GM12878 (cell line): Measurements from ENCODE around the gene ILKAP. TPM values are rescaled to one million over a fixed set of nuclear protein-coding genes. Genes with fewer than 3 reads are reported as not detected.

Source experiments
- ATAC-seq: fragments of 200-7000 bp; cut with Tn5 transposase; 3 replicates; pipeline ENCODE4 v1.9.1; 2020; ENCODE audit warnings: mild to moderate bottlenecking, moderate library complexity
- BruUV-seq: library from RNA; stranded (reverse); fragments of 400-500 nt; replicated peaks from 2 replicates; lab custom pipeline; 2021; lab: Mats Ljungman, UMichigan
- CTCF ChIA-PET: fragments of 300-600 bp; sonication (Branson Sonifier 250); formaldehyde crosslinking; extraction: SDS; loops from one replicate; lab custom pipeline; 2021; ENCODE audit warnings: inconsistent platforms; lab: Yijun Ruan, JAX
- POLR2A ChIA-PET: fragments of 350-600 bp; formaldehyde crosslinking; extraction: SDS; loops from one replicate; lab custom pipeline; 2021; ENCODE audit warnings: inconsistent platforms; lab: Charles Lee
- RAD21 ChIA-PET: fragments of 300-600 bp; sonication (Branson Sonifier 250); formaldehyde crosslinking; loops from one replicate; lab custom pipeline; 2023; ENCODE audit warnings: antibody characterized with exemption; ENCODE audit not compliant: unreplicated experiment; lab: Charles Lee
- SMC1A ChIA-PET: fragments of 300-600 bp; sonication (Branson Sonifier 250); formaldehyde crosslinking; loops from one replicate; lab custom pipeline; 2023; ENCODE audit not compliant: unreplicated experiment, uncharacterized antibody; lab: Charles Lee
- DNase-seq: peaks from one replicate; pipeline ENCODE4 v3.0.0-alpha.2; 2011; ENCODE audit warnings: low read depth, low spot score
- FAIRE-seq: peaks from 3 replicates; lab custom pipeline; 2011; peaks lifted over from hg19 to GRCh38; lab: Jason Lieb, UNC
- H2AFZ ChIP-seq: 2 replicates; pipeline ENCODE4 v1.6.0; 2011; ENCODE audit warnings: low read depth, low read length, control low read depth; ENCODE audit not compliant: control insufficient read depth
- H3K27ac ChIP-seq: 2 replicates; pipeline ENCODE4 v1.5.1; 2011; ENCODE audit warnings: control low read depth; ENCODE audit not compliant: control insufficient read depth, insufficient read depth
- H3K27me3 ChIP-seq, 2 experiments: replicated peaks in 1 of 2; 2 replicates each; pipeline versions ENCODE4 v1.6.0 to v1.6.1; 2011; ENCODE audit warnings: low read length in 1 of 2; ENCODE audit not compliant: control insufficient read depth in 2 of 2, insufficient read depth in 2 of 2
- H3K36me3 ChIP-seq, 2 experiments: 2 replicates each; pipeline ENCODE4 v1.5.1; 2011; ENCODE audit warnings: low read length in 1 of 2; ENCODE audit not compliant: control insufficient read depth in 2 of 2, insufficient read depth in 2 of 2
- H3K4me1 ChIP-seq: 2 replicates; pipeline ENCODE4 v1.6.1; 2011; ENCODE audit warnings: mild to moderate bottlenecking, low read length, moderate library complexity, mixed read lengths; ENCODE audit not compliant: control insufficient read depth, insufficient read depth
- H3K4me2 ChIP-seq: 2 replicates; pipeline ENCODE4 v1.6.0; 2011; ENCODE audit warnings: control low read depth; ENCODE audit not compliant: control insufficient read depth, insufficient read depth
- H3K4me3 ChIP-seq: fragments of 200-600 bp; sonication (generic); 2 replicates; pipeline ENCODE4 v1.5.1; 2016
- H3K79me2 ChIP-seq: 2 replicates; pipeline ENCODE4 v1.6.0; 2011; ENCODE audit warnings: low read length; ENCODE audit not compliant: control insufficient read depth, insufficient read depth
- H3K9ac ChIP-seq: 2 replicates; pipeline ENCODE4 v1.8.0; 2011; ENCODE audit warnings: low read length, control low read depth, mixed read lengths; ENCODE audit not compliant: control insufficient read depth, insufficient read depth
- H3K9me3 ChIP-seq: replicated peaks from 3 replicates; pipeline ENCODE4 v1.5.1; 2011; ENCODE audit warnings: mild to moderate bottlenecking, low read length; ENCODE audit not compliant: control insufficient read depth, insufficient read depth
- H4K20me1 ChIP-seq: 2 replicates; pipeline ENCODE4 v1.6.0; 2011; ENCODE audit not compliant: control insufficient read depth, insufficient read depth
- ASH2L ChIP-seq: fragments of 300-600, 200-600 bp; sonication (generic); IDR thresholded peaks from 2 replicates; pipeline ENCODE4 v1.6.1; 2017; ENCODE audit warnings: low read depth, mild to moderate bottlenecking, borderline replicate concordance
- E2F8 ChIP-seq: fragments of 450-650 bp; IDR thresholded peaks from 2 replicates; pipeline ENCODE4 v1.6.1; 2018; ENCODE audit warnings: mild to moderate bottlenecking, low read depth, moderate library complexity; ENCODE audit not compliant: partially characterized antibody
- EP300 ChIP-seq, 2 experiments: fragments of 150-350 bp in 1 of 2; IDR thresholded peaks; 2 replicates each; pipeline ENCODE4 v1.6.1; 2011 to 2012; ENCODE audit warnings: low read depth in 2 of 2, low read length in 2 of 2, borderline replicate concordance in 1 of 2, improper control_type of control experiment in 1 of 2, inconsistent platforms in 1 of 2; ENCODE audit not compliant: control insufficient read depth in 1 of 2
- FOXM1 ChIP-seq: IDR thresholded peaks from 2 replicates; pipeline ENCODE4 v1.6.1; 2012; ENCODE audit warnings: low read depth, mild to moderate bottlenecking, inconsistent platforms, low read length, moderate library complexity
- GABPA ChIP-seq: IDR thresholded peaks from 2 replicates; pipeline ENCODE4 v1.6.1; 2014; ENCODE audit warnings: antibody characterized with exemption, low read depth, mild to moderate bottlenecking, inconsistent platforms
- IRF4 ChIP-seq: IDR thresholded peaks from 2 replicates; pipeline ENCODE4 v1.6.1; 2011; ENCODE audit warnings: low read depth, low read length
- MTA3 ChIP-seq: IDR thresholded peaks from 2 replicates; pipeline ENCODE4 v1.6.1; 2012; ENCODE audit warnings: low read length, inconsistent platforms, borderline replicate concordance
- SMARCA5 ChIP-seq: fragments of 450-650 bp; IDR thresholded peaks from 2 replicates; pipeline ENCODE4 v1.6.1; 2017; ENCODE audit warnings: mild to moderate bottlenecking
- SP1 ChIP-seq: IDR thresholded peaks from one replicate; pipeline ENCODE4 v1.6.1; 2011; ENCODE audit warnings: low read depth, low read length
- SREBF2 ChIP-seq: IDR thresholded peaks from 2 replicates; pipeline ENCODE4 v1.6.1; 2012; ENCODE audit warnings: mild to moderate bottlenecking, low read length
- SRF ChIP-seq, 2 experiments: IDR thresholded peaks; 2 replicates each; pipeline ENCODE4 v1.6.1; 2011; ENCODE audit warnings: low read depth in 2 of 2, low read length in 2 of 2, mild to moderate bottlenecking in 1 of 2, moderate library complexity in 1 of 2
- SUPT20H ChIP-seq: IDR thresholded peaks from 2 replicates; pipeline ENCODE4 v1.6.1; 2011; ENCODE audit warnings: low read depth, mild to moderate bottlenecking, low read length, moderate library complexity, borderline replicate concordance; ENCODE audit not compliant: control insufficient read depth
- USF1 ChIP-seq: IDR thresholded peaks from 2 replicates; pipeline ENCODE4 v1.6.1; 2011; ENCODE audit warnings: borderline replicate concordance, low read depth, mild to moderate bottlenecking, moderate library complexity, mixed read lengths, low read length; ENCODE audit not compliant: insufficient read depth; ENCODE audit errors: extremely low read length
- ZNF207 ChIP-seq: fragments of 450-650 bp; IDR thresholded peaks from 2 replicates; pipeline ENCODE4 v1.6.1; 2014; ENCODE audit warnings: antibody characterized with exemption, mild to moderate bottlenecking, borderline replicate concordance
- WGBS: methylation state at CpG from one replicate; pipeline ENCODE4 v1.1.6; 2016; ENCODE audit warnings: low lambda C conversion rate; ENCODE audit not compliant: insufficient replicate concordance, insufficient coverage; ENCODE audit errors: missing lambda C conversion rate; 5-methylcytosine and 5-hydroxymethylcytosine counted together
- in situ Hi-C: fragments of 300-500 bp; cut with MboI; formaldehyde crosslinking; loops from 9 replicates; pipeline ENCODE4 v1.14.3; 2018; ENCODE audit warnings: mixed read lengths
- intact Hi-C: fragments of 100-400 bp; cut with micrococcal nuclease; formaldehyde crosslinking; loops from one replicate; pipeline ENCODE4 v1.14.2; 2022; ENCODE audit not compliant: unreplicated experiment
- polyA plus RNA-seq, 11 experiments: library from polyadenylated mRNA; depleted of rRNA in 4 of 11; unstranded in 6 of 11; stranded (reverse) in 5 of 11; fragments of >200 nt; fragmentation: Nextera tagmentation in 4 of 11; fragmentation: Illumina TruSeq in 1 of 11; extraction: Ambion mirVana in 4 of 11; extraction: Trizol in 1 of 11; gene quantifications; 1 replicate in 1 of 11; 2 replicates in 10 of 11; pipeline versions ENCODE4 v1.2.1 to v1.2.3, GENCODE V29; 2011 to 2016; ENCODE audit warnings: inconsistent platforms in 2 of 11, missing spikeins in 2 of 11, low read depth in 1 of 11
- total RNA-seq, 4 experiments: library from RNA; depleted of rRNA in 3 of 4; stranded (reverse); fragments of >200 nt in 3 of 4; fragmentation: Illumina TruSeq in 1 of 4; extraction: Trizol in 1 of 4; gene quantifications; 2 replicates each; pipeline versions ENCODE4 v1.2.1 to v1.2.3, GENCODE V29; 2013 to 2021

The ILKAP gene
- total and polyA plus RNA-seq, 10 of the 15 experiments (the other 5 are each of a cell fraction or from before 2014, with no cell fraction given), result 4.2 to 65.3 (median 37.3) TPM

GRCh38 chr2:238235856-238236255 is 32.4 kb upstream of the ILKAP start:
- no peak overlapping the region for H3K4me2 ChIP-seq
- H3K36me3 ChIP-seq, result no peaks in the 10 kb centered on the region
- no peaks in the 10 kb centered on the region; the same call in 2 of the 3 replicates for H3K9me3 ChIP-seq
- H3K27me3 ChIP-seq, result peaks cover 2 to 15% of the 10 kb centered on the region in 2 experiments
- DNase-seq (no peak), ATAC-seq (no peak), FAIRE-seq (no peak)
- H2AFZ ChIP-seq, result no peak overlapping the region
- no peak overlapping the region for H3K9ac ChIP-seq
- H4K20me1 ChIP-seq, result no peaks in the 10 kb centered on the region
- RAD21 ChIA-PET, result no interaction called here
- no TSS peak for BruUV-seq
- CTCF ChIA-PET, result interaction anchor here (1.2 to 1.8 kb wide), 2 partner anchors 20 to 27 kb away, joined by 3 to 4 read pairs; no protein-coding TSS in a partner anchor
- peaks cover 3% of the 10 kb centered on the region; the same call in 1 of the 2 replicates for H3K4me1 ChIP-seq
- SMC1A ChIA-PET, result no interaction called here
- POLR2A ChIA-PET, result no interaction called here
- TF ChIP-seq ZNF207, result no peak
- H3K4me3 ChIP-seq, result no peak overlapping the region
- H3K79me2 ChIP-seq, result no peaks in the 10 kb centered on the region
- no peak overlapping the region for H3K27ac ChIP-seq
- WGBS, result 63% methylated on average over 7 of the region's 7 CpGs
- in situ Hi-C loops, result no loop called here
- intact Hi-C loops, result no loop called here

GRCh38 chr2:238235331-238235732 is 31.8 kb upstream of the ILKAP start:
- WGBS, result 47% methylated on average over 11 of the region's 11 CpGs
- ChIA-PET RAD21 (no interaction called here), SMC1A (no interaction called here), POLR2A (no interaction called here), CTCF (interaction anchor here (1.8 kb wide), 1 partner anchor 28 kb away, joined by 4 read pairs; no protein-coding TSS in a partner anchor)
- Histone ChIP-seq H3K9me3 (no peaks in the 10 kb centered on the region; the same call in 2 of the 3 replicates), H3K27ac (no peak overlapping the region), H3K36me3 (no peaks in the 10 kb centered on the region), H3K9ac (no peak overlapping the region), H3K4me3 (no peak overlapping the region), H3K4me2 (no peak overlapping the region), H3K79me2 (no peaks in the 10 kb centered on the region), H4K20me1 (no peaks in the 10 kb centered on the region), H3K4me1 (peaks cover 3% of the 10 kb centered on the region; the same call in 1 of the 2 replicates), H3K27me3 (peaks cover 2 to 15% of the 10 kb centered on the region in 2 experiments), H2AFZ (no peak overlapping the region)
- intact Hi-C loops (no loop called here), in situ Hi-C loops (no loop called here)
- no peak for DNase-seq
- no TSS peak for BruUV-seq
- ATAC-seq, result no peak
- no peak for FAIRE-seq
- TF ChIP-seq USF1 (no peak), SREBF2 (no peak), EP300 (IDR thresholded peaks at IDR 0.05; ENCODE audit: borderline replicate concordance in 1 of 2, control insufficient read depth in 1 of 2, low read depth in 2 of 2, low read length in 2 of 2) (no peak), SUPT20H (no peak), GABPA (no peak), IRF4 (no peak), SMARCA5 (no peak), SRF (IDR thresholded peaks at IDR 0.05; ENCODE audit: low read depth in 2 of 2, low read length in 2 of 2) (no peak), SP1 (no peak), E2F8 (no peak), ASH2L (no peak), FOXM1 (no peak), MTA3 (no peak)
